Activated CD8-positive, alpha-beta T cell treated with anti-CD3 and anti-CD28 coated beads for 36 hours (primary cell): ENCODE measurements around the gene KCNJ3. TPM values are rescaled to one million over a fixed set of nuclear protein-coding genes. Genes with fewer than 3 reads are reported as not detected.

ENCODE experiments used
- ATAC-seq: fragments of 200-7000 bp; cut with Tn5 transposase; one replicate; pipeline ENCODE4 v1.10.0; 2021; ENCODE audit warnings: mild to moderate bottlenecking, moderate library complexity
- CTCF ChIA-PET: fragments of 350-600 bp; sonication (Branson Sonifier 250); formaldehyde crosslinking; loops from one replicate; lab custom pipeline; 2021; ENCODE audit warnings: antibody characterized with exemption; lab: Charles Lee
- POLR2A ChIA-PET: fragments of 350-600 bp; sonication (Branson Sonifier 250); formaldehyde crosslinking; loops from one replicate; lab custom pipeline; 2021; ENCODE audit warnings: antibody characterized with exemption; lab: Charles Lee
- DNase-seq: peaks from one replicate; pipeline ENCODE4 v3.0.0-alpha.2; 2020
- H3K27ac Mint-ChIP-seq: one replicate; pipeline ENCODE4 v1.8.0; 2021; ENCODE audit warnings: mild to moderate bottlenecking, mixed read lengths
- H3K27me3 Mint-ChIP-seq: one replicate; pipeline ENCODE4 v1.8.0; 2021; ENCODE audit warnings: mixed read lengths
- H3K36me3 Mint-ChIP-seq: one replicate; pipeline ENCODE4 v1.8.0; 2021; ENCODE audit warnings: low read depth, mixed read lengths
- H3K4me1 Mint-ChIP-seq: one replicate; pipeline ENCODE4 v1.8.0; 2021; ENCODE audit warnings: low read depth, mixed read lengths
- H3K4me3 Mint-ChIP-seq: one replicate; pipeline ENCODE4 v1.8.0; 2021; ENCODE audit warnings: mild to moderate bottlenecking, moderate library complexity, mixed read lengths
- H3K9me3 Mint-ChIP-seq: one replicate; pipeline ENCODE4 v1.8.0; 2021; ENCODE audit warnings: mixed read lengths
- intact Hi-C: fragments of 100-400 bp; cut with micrococcal nuclease; formaldehyde crosslinking; loops from one replicate; pipeline ENCODE4 v1.10.0; 2022
- total RNA-seq, 2 experiments: library from RNA; stranded (reverse); gene quantifications; one replicate each; pipeline ENCODE4 v1.2.3, GENCODE V29; 2021
- TF ChIP-seq, protein P1 (sequence below): fragments of 200-600 bp; IDR thresholded peaks from one replicate; pipeline ENCODE4 v1.8.0; 2022; ENCODE audit warnings: antibody characterized with exemption, mild to moderate bottlenecking

Gene KCNJ3
- total RNA-seq, 2 experiments from 2014 or later, result not detected

DNA sequence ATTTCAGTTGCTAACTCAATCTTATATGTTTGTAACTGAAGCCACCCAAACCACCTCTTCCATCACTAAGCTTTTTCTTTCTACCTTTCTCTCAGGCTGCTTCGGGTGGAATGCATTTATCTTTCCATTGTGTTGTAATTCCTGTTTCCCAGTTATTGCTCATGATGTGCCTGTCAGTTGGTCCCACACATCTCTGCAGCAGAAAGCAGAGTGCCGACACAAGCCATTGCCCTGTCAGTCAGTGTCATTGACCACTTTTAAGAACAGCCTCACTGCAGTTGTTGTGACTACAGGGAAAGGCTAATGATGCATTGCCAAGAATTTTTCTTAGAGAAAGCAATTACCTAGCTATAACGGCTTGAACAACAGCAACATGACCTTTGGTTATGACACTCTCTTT lies 24.8 kb upstream of the KCNJ3 start:
- TF ChIP-seq, protein P1, sequence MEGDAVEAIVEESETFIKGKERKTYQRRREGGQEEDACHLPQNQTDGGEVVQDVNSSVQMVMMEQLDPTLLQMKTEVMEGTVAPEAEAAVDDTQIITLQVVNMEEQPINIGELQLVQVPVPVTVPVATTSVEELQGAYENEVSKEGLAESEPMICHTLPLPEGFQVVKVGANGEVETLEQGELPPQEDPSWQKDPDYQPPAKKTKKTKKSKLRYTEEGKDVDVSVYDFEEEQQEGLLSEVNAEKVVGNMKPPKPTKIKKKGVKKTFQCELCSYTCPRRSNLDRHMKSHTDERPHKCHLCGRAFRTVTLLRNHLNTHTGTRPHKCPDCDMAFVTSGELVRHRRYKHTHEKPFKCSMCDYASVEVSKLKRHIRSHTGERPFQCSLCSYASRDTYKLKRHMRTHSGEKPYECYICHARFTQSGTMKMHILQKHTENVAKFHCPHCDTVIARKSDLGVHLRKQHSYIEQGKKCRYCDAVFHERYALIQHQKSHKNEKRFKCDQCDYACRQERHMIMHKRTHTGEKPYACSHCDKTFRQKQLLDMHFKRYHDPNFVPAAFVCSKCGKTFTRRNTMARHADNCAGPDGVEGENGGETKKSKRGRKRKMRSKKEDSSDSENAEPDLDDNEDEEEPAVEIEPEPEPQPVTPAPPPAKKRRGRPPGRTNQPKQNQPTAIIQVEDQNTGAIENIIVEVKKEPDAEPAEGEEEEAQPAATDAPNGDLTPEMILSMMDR, result no peak
- intact Hi-C loops, result no loop called here
- Mint-ChIP-seq H3K4me3 (no peak overlapping the region), H3K36me3 (no peaks in the 10 kb centered on the region), H3K27me3 (no peaks in the 10 kb centered on the region), H3K4me1 (no peaks in the 10 kb centered on the region), H3K9me3 (no peaks in the 10 kb centered on the region), H3K27ac (no peak overlapping the region)
- DNase-seq (no peak), ATAC-seq (no peak)
- ChIA-PET CTCF (no interaction called here), POLR2A (no interaction called here)

DNA sequence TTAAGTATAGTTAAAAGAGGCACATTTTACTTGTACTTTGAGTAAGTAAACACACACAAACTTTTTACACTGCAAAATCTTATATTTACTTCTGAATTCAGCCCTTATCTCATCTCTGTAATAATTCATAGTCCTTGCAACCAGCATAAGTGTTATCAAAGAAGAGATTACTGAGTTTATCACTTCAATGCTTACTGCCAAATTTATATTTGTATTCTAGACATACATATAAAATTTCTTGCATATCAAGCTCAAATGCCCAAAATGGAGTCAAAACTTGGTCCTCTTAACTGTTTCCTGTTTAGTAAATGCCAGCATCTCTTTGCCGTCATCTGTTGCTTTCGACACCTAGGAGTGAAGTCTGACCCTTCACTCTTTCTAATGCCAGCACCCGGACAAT lies 21.1 kb upstream of the KCNJ3 start:
- Mint-ChIP-seq H3K36me3 (no peaks in the 10 kb centered on the region), H3K9me3 (no peaks in the 10 kb centered on the region), H3K27ac (no peak overlapping the region), H3K4me3 (no peak overlapping the region), H3K4me1 (no peaks in the 10 kb centered on the region), H3K27me3 (no peaks in the 10 kb centered on the region)
- ChIA-PET CTCF (no interaction called here), POLR2A (interaction anchor here (0.8 kb wide), 1 partner anchor 592 kb away, joined by 3 read pairs; no protein-coding TSS in a partner anchor)
- intact Hi-C loops, result no loop called here
- TF ChIP-seq, protein P1, result no peak
- DNase-seq (no peak), ATAC-seq (no peak)

DNA sequence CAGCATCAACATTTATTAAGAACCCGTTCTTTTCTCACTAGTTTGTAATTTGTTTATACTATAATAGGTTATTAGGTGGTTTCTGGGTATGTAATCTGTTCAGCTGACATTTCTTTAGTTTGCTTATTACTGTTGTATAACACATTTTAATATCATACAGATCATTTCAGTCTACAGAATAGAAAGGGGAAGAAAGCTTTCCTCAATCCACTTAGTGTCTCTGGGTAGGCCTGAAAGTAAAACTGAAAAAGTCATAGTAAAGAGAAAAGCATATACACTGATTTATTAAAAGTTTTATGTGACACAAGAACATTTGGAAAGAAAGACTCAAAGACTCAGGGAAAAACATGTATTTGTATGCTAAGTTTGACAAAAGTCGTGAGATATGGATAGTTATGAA lies 16.8 kb upstream of the KCNJ3 start:
- intact Hi-C loops, result no loop called here
- H3K27ac Mint-ChIP-seq, result no peak overlapping the region
- TF ChIP-seq, protein P1, result no peak

DNA sequence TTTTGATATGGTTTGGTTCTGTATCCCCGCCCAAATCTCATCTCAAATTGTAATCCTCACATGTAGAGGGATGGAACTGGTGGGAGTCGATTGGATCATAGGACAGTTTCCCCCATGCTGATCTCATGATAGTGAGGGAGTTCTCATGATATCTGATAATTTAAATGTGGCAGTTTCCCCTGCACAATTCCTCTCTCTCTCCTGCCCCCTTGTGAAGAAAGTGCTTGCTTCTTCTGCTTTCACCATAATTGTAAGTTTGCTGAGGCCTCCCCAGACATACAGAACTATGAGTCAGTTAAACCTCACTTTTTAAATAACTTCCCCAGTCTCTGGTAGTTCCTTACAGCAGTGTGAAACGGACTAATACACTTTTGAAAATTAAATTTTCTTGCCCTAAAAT lies 12.3 kb upstream of the KCNJ3 start:
- Mint-ChIP-seq H3K4me3 (no peak overlapping the region), H3K27ac (no peak overlapping the region), H3K36me3 (no peaks in the 10 kb centered on the region), H3K4me1 (no peaks in the 10 kb centered on the region), H3K9me3 (no peaks in the 10 kb centered on the region), H3K27me3 (no peaks in the 10 kb centered on the region)
- no peak for DNase-seq
- intact Hi-C loops, result no loop called here
- CTCF ChIA-PET, result no interaction called here
- no peak for ATAC-seq
- POLR2A ChIA-PET, result no interaction called here
- TF ChIP-seq, protein P1, result no peak

More for the DNA sequence above, 16.8 kb upstream of the KCNJ3 start:
- ATAC-seq (no peak), DNase-seq (no peak)
- ChIA-PET POLR2A (no interaction called here), CTCF (no interaction called here)
- Mint-ChIP-seq H3K36me3 (no peaks in the 10 kb centered on the region), H3K9me3 (no peaks in the 10 kb centered on the region), H3K4me1 (no peaks in the 10 kb centered on the region), H3K4me3 (no peak overlapping the region), H3K27me3 (no peaks in the 10 kb centered on the region)

DNA sequence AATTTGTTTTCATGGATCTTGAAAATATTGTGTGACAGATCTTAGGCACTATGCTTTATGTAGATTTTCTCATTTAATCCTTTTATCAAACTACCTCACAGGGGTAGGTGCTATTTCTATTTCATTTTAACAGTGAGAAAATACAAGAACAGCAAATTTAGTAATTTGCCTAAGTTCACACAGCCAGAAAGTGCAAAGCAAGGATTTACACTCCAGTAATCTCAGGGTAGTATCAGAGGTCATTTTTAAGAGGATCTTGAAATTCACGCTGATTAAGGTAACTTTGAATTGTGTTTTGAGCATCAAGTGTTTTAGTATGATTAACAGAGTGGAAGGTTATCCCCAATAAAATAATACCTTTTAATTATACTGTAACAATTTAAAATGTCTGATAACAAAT lies 10.1 kb upstream of the KCNJ3 start:
- DNase-seq (no peak), ATAC-seq (no peak)
- Mint-ChIP-seq H3K4me3 (no peak overlapping the region), H3K36me3 (no peaks in the 10 kb centered on the region), H3K27me3 (no peaks in the 10 kb centered on the region), H3K27ac (no peak overlapping the region), H3K9me3 (no peaks in the 10 kb centered on the region), H3K4me1 (no peaks in the 10 kb centered on the region)
- ChIA-PET POLR2A (no interaction called here), CTCF (no interaction called here)
- TF ChIP-seq, protein P1, result no peak
- intact Hi-C loops, result no loop called here
